Astrocyte (in vitro differentiated cells and primary cell): ENCODE measurements around the gene MIA.

Experiments used
- CTCF ChIP-seq: IDR thresholded peaks from 2 replicates; pipeline ENCODE4 v1.5.1; 2011; ENCODE audit warnings: low read depth, mild to moderate bottlenecking, inconsistent platforms, low read length, moderate library complexity; ENCODE audit not compliant: insufficient read depth
- EZH2 ChIP-seq: IDR thresholded peaks from 2 replicates; pipeline ENCODE4 v1.6.1; 2012; ENCODE audit warnings: mild to moderate bottlenecking, low read length, inconsistent platforms; ENCODE audit not compliant: insufficient read depth

- TF ChIP-seq CTCF, result no peak
- TF ChIP-seq EZH2, result no peak
Observed at GRCh38 chr19:40815223-40815622, 39.9 kb downstream of the MIA start.
